Measurements from ENCODE around the gene MRPL43.

MRPL43 gene

GRCh38 chr10:100966887-100967286, 20.4 kb downstream of the MRPL43 start:
- DNase-seq (ENCODE audit: low read depth), result no peak

- no peak for DNase-seq (ENCODE audit: low read depth)
Measured at GRCh38 chr10:100965820-100966219, 21.5 kb downstream of the MRPL43 start.

- no peak for DNase-seq (ENCODE audit: low read depth)
Measured at GRCh38 chr10:100963826-100964225, 23.5 kb downstream of the MRPL43 start.

GRCh38 chr10:100962351-100963080, 24.8 kb downstream of the MRPL43 start:
- DNase-seq (ENCODE audit: low read depth), result no peak

- no peak for DNase-seq (ENCODE audit: low read depth)
Measured at GRCh38 chr10:100960251-100960650, 27.0 kb downstream of the MRPL43 start.

- no peak for DNase-seq (ENCODE audit: low read depth)
Measured at GRCh38 chr10:100948916-100949315, 38.4 kb downstream of the MRPL43 start.

- DNase-seq (ENCODE audit: low read depth), result no peak
Measured at GRCh38 chr10:100945754-100946153, 41.5 kb downstream of the MRPL43 start.

GRCh38 chr10:100943508-100943907, 43.8 kb downstream of the MRPL43 start:
- DNase-seq (ENCODE audit: low read depth), result no peak

GRCh38 chr10:100942229-100942628, 45.1 kb downstream of the MRPL43 start:
- no peak for DNase-seq (ENCODE audit: low read depth)

GRCh38 chr10:100939763-100940344, 47.4 kb downstream of the MRPL43 start:
- no peak for DNase-seq (ENCODE audit: low read depth)
